ENCODE results near the gene TFPI. TPM values are rescaled to one million over a fixed set of nuclear protein-coding genes. Genes with fewer than 3 reads are reported as not detected.

TFPI gene
- polyA plus RNA-seq, 1 experiment, result 10.9 TPM

- no peak for TF ChIP-seq CTCF (IDR thresholded peaks at IDR 0.05; ENCODE audit: insufficient read depth, low read depth, low read length)
- ChIA-PET POLR2A (no interaction called here), CTCF (interaction anchor here (13.9 kb wide), 1 partner anchor 85 kb away, joined by 275 read pairs; no protein-coding TSS in a partner anchor)
- no peak for DNase-seq (ENCODE audit: low read depth)
- H3K4me3 ChIP-seq (ENCODE audit: low read depth, low read length), result no peak overlapping the region
- no peaks in the 10 kb centered on the region for H3K27me3 ChIP-seq (ENCODE audit: control insufficient read depth, insufficient read depth, low read length)
- no peaks in the 10 kb centered on the region for H3K36me3 ChIP-seq (ENCODE audit: control insufficient read depth, insufficient read depth, low read length)
Observed at GRCh38 chr2:187586011-187586641, 31.9 kb upstream of the TFPI start.

GRCh38 chr2:187581125-187581896 lies 27.1 kb upstream of the TFPI start:
- H3K4me3 ChIP-seq (ENCODE audit: low read depth, low read length), result 0 out of 2 replicates have a peak overlapping the region, but pooled peaks have one; percentile 8
- POLR2A ChIA-PET, result no interaction called here

GRCh38 chr2:187580462-187581124 lies 26.4 kb upstream of the TFPI start:
- CTCF ChIA-PET, result interaction anchor here (0.5 to 13.9 kb wide), 21 partner anchors 9 to 1037 kb away, joined by 3 to 275 read pairs (median 8); no protein-coding TSS in a partner anchor
- no peaks in the 10 kb centered on the region for H3K36me3 ChIP-seq (ENCODE audit: control insufficient read depth, insufficient read depth, low read length)
- TF ChIP-seq CTCF (IDR thresholded peaks at IDR 0.05; ENCODE audit: insufficient read depth, low read depth, low read length), result peak; percentile 31; the same call in 1 of the 2 replicates
- no peaks in the 10 kb centered on the region for H3K27me3 ChIP-seq (ENCODE audit: control insufficient read depth, insufficient read depth, low read length)
- no peak for DNase-seq (ENCODE audit: low read depth)
- H3K4me3 ChIP-seq (ENCODE audit: low read depth, low read length), result no peak overlapping the region
- POLR2A ChIA-PET, result no interaction called here

More at GRCh38 chr2:187581125-187581896, 27.1 kb upstream of the TFPI start:
- TF ChIP-seq CTCF (IDR thresholded peaks at IDR 0.05; ENCODE audit: insufficient read depth, low read depth, low read length), result peak; percentile 67
- Histone ChIP-seq H3K36me3 (ENCODE audit: control insufficient read depth, insufficient read depth, low read length) (no peaks in the 10 kb centered on the region), H3K27me3 (ENCODE audit: control insufficient read depth, insufficient read depth, low read length) (no peaks in the 10 kb centered on the region)
- DNase-seq (ENCODE audit: low read depth), result no peak
- CTCF ChIA-PET, result interaction anchor here (0.7 to 13.9 kb wide), 25 partner anchors 8 to 931 kb away, joined by 3 to 275 read pairs (median 8); partner anchors contain the start of gene CALCRL

GRCh38 chr2:187577310-187577709 lies 23.1 kb upstream of the TFPI start:
- Histone ChIP-seq H3K4me3 (ENCODE audit: low read depth, low read length) (no peak overlapping the region), H3K27me3 (ENCODE audit: control insufficient read depth, insufficient read depth, low read length) (no peaks in the 10 kb centered on the region), H3K36me3 (ENCODE audit: control insufficient read depth, insufficient read depth, low read length) (no peaks in the 10 kb centered on the region)
- DNase-seq (ENCODE audit: low read depth), result no peak
- ChIA-PET POLR2A (no interaction called here), CTCF (interaction anchor here (0.7 to 13.9 kb wide), 3 partner anchors 71 to 266 kb away, joined by 3 to 275 read pairs (median 3); no protein-coding TSS in a partner anchor)
- TF ChIP-seq CTCF (IDR thresholded peaks at IDR 0.05; ENCODE audit: insufficient read depth, low read depth, low read length), result no peak

- ChIA-PET CTCF (interaction anchor here (0.7 to 13.9 kb wide), 3 partner anchors 71 to 266 kb away, joined by 3 to 275 read pairs (median 3); no protein-coding TSS in a partner anchor), POLR2A (no interaction called here)
- no peak for TF ChIP-seq CTCF (IDR thresholded peaks at IDR 0.05; ENCODE audit: insufficient read depth, low read depth, low read length)
- no peaks in the 10 kb centered on the region for H3K27me3 ChIP-seq (ENCODE audit: control insufficient read depth, insufficient read depth, low read length)
- H3K36me3 ChIP-seq (ENCODE audit: control insufficient read depth, insufficient read depth, low read length), result no peaks in the 10 kb centered on the region
- no peak overlapping the region for H3K4me3 ChIP-seq (ENCODE audit: low read depth, low read length)
- no peak for DNase-seq (ENCODE audit: low read depth)
Observed at GRCh38 chr2:187576906-187577305, 22.7 kb upstream of the TFPI start.
